GOT3 (cell line): ENCODE data around the gene COL2A1.

Source experiments
- DNase-seq: peaks from one replicate; lab custom pipeline; 2025; ENCODE audit warnings: mixed read lengths; lab: John Stamatoyannopoulos, UW

The COL2A1 gene

GRCh38 chr12:48012070-48012469 is 7.8 kb upstream of the COL2A1 start:
- DNase-seq = no peak

GRCh38 chr12:48010366-48010970 is 6.2 kb upstream of the COL2A1 start:
- DNase-seq = no peak

GRCh38 chr12:48009471-48009870 is 5.2 kb upstream of the COL2A1 start:
- no peak for DNase-seq

- no peak for DNase-seq
Measured at GRCh38 chr12:48008950-48009349, 4.7 kb upstream of the COL2A1 start.

GRCh38 chr12:48008349-48008748 is 4.1 kb upstream of the COL2A1 start:
- no peak for DNase-seq

- DNase-seq = no peak
Measured at GRCh38 chr12:48007206-48007605, 2.9 kb upstream of the COL2A1 start.

GRCh38 chr12:48005750-48006021 is 1.4 kb upstream of the COL2A1 start:
- DNase-seq = no peak

GRCh38 chr12:48005001-48005749 is 899 bp upstream of the COL2A1 start:
- no peak for DNase-seq

GRCh38 chr12:48003226-48004052 is 837 bp downstream of the COL2A1 start:
- no peak for DNase-seq

- DNase-seq = no peak
Measured at GRCh38 chr12:48002773-48003218, 1.5 kb downstream of the COL2A1 start.

GRCh38 chr12:48002414-48002730 is 1.9 kb downstream of the COL2A1 start:
- no peak for DNase-seq

GRCh38 chr12:48001505-48002413 is 2.5 kb downstream of the COL2A1 start:
- no peak for DNase-seq

GRCh38 chr12:48000878-48001504 is 3.3 kb downstream of the COL2A1 start:
- DNase-seq = no peak

- no peak for DNase-seq
Measured at GRCh38 chr12:47999816-48000215, 4.5 kb downstream of the COL2A1 start.

- DNase-seq = no peak
Measured at GRCh38 chr12:47997321-47997720, 7.0 kb downstream of the COL2A1 start.

- no peak for DNase-seq
Measured at GRCh38 chr12:47995981-47996401, 8.3 kb downstream of the COL2A1 start.

- DNase-seq = no peak
Measured at GRCh38 chr12:47993491-47993890, 10.8 kb downstream of the COL2A1 start.

- DNase-seq = no peak
Measured at GRCh38 chr12:47992776-47993175, 11.5 kb downstream of the COL2A1 start.

- no peak for DNase-seq
Measured at GRCh38 chr12:47991106-47992061, 12.9 kb downstream of the COL2A1 start.

- no peak for DNase-seq
Measured at GRCh38 chr12:47990351-47991105, 13.7 kb downstream of the COL2A1 start.
